ENCODE results near the gene ANGPTL2. TPM values are rescaled to one million over a fixed set of nuclear protein-coding genes. Genes with fewer than 3 reads are reported as not detected.
"Not testable (repeated sequence)": the region's sequence is repeated elsewhere in the genome, so short reads cannot be mapped to it uniquely, and the experiment has no call there.

Gene ANGPTL2, protein sequence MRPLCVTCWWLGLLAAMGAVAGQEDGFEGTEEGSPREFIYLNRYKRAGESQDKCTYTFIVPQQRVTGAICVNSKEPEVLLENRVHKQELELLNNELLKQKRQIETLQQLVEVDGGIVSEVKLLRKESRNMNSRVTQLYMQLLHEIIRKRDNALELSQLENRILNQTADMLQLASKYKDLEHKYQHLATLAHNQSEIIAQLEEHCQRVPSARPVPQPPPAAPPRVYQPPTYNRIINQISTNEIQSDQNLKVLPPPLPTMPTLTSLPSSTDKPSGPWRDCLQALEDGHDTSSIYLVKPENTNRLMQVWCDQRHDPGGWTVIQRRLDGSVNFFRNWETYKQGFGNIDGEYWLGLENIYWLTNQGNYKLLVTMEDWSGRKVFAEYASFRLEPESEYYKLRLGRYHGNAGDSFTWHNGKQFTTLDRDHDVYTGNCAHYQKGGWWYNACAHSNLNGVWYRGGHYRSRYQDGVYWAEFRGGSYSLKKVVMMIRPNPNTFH
- 2.1 TPM for total RNA-seq

DNA sequence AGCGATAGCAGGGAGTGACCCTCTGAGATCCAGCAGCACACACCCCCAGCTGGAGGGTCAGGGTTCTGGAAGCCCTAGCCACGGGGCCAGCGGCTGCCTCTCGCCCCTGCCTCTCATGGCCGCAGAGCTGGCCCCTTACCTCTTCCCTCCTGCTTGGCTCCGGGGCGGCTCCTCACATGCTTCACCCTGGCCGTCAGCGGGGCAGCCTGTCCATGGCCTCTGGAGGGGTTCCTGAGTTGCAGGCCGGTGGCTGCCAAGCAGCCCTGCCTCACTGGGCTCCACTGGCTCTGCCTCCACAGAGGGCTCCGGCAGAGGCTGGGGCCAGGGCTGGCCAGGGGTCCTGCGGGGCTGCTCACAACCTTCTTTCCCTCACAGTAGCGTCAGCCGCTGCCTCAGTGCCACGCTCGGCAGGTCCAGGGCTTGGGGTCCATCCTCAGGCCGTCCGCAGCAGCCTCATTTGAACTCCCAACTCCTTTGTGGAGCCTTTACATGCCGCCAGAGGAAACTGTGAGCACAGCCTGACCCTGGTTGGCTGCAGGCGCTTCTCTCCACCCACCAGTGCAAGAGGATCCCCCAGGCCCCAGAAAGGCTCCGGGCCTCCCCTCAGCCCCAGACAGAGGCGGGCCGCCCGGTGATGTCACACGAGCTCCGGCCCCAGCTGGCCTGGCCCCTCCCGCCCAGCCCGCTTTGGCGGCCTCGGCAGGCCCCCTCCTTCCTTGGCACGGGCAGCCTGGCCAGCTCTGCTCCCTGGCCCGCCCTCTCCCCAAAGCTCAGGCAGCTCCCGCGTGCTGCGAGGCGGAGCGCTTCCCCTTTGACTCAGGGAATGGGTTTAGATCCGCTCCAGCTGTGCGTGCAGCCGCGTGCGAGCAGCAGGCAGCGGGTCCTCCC lies at the start of gene ANGPTL2:
Gene ANGPTL2, minus strand, starts transcription at position 460 of the 888 bp plus-strand sequence. CDS start 13,904 bp downstream, outside the sequence.
- peak; percentile 84 for ATAC-seq

DNA sequence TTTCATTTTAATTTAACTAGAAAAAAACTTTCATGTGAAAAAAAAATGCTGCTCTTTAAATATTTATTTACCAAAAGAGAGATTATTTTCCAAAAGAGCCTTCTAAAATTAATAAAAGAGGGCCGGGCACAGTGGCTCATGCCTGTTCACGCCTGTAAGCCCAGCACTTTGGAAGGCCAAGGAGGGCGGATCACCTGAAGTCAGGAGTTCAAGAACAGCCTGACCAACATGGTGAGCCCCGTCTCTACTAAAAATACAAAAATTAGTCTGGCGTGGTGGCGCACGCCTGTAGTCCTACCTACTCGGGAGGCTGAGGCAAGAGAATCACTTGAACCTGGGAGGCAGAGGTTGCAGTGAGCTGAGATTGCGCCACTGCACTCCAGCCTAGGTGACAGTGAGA lies 48.9 kb upstream of the ANGPTL2 start:
- ATAC-seq = not testable (repeated sequence)

DNA sequence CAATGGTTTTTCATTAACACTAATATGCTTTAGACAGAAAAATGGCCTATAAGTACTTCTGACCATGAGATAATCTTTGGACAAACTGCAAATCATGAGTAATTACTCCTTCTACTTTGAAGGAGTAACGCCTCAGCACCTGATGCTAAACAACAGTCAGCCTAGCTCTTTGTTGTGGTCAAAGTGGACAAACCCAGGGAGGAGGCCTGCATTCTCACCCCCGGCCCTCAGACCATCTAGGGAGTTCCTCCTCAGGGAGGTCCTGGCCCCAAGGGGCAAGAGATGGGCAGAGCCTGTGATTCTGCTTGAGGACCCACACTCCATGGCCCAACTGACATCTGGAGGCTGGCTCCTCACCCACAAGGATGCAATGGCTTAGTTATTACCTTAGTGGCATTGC lies 48.2 kb upstream of the ANGPTL2 start:
- no peak for ATAC-seq

DNA sequence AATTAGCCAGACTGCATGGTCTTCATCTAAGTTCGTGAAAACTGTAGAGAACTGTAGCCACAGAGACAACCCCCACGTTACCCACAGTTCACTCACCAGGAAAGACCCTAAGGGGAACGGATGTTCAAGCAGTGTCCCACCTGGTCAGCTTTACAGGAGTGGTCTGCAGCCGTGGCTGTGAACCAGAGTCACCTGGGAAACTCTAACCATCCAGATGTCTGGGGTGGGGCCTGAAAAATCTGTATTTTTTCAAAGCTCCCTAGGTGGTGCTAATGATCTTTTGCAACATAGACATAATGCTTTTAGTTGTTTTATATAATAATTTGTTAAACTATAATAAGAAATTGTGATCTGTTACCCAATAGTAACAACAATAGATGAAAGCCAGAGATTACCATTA lies 47.7 kb upstream of the ANGPTL2 start:
- ATAC-seq = no peak

DNA sequence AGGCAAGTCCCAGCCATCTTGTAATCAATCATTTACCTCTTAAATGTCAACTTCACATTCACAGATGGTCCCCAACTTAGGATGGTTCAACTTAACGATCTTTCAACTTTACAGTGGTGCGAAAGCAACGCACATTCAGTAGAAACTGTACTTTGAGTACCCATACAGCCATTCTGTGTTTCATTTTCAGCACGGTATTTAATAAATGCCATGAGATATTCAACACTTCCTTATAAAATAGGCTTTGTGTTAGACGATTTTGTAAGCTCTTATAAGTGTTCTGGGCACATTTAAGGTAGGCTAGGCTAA lies 47.1 kb upstream of the ANGPTL2 start:
- no peak for ATAC-seq

DNA sequence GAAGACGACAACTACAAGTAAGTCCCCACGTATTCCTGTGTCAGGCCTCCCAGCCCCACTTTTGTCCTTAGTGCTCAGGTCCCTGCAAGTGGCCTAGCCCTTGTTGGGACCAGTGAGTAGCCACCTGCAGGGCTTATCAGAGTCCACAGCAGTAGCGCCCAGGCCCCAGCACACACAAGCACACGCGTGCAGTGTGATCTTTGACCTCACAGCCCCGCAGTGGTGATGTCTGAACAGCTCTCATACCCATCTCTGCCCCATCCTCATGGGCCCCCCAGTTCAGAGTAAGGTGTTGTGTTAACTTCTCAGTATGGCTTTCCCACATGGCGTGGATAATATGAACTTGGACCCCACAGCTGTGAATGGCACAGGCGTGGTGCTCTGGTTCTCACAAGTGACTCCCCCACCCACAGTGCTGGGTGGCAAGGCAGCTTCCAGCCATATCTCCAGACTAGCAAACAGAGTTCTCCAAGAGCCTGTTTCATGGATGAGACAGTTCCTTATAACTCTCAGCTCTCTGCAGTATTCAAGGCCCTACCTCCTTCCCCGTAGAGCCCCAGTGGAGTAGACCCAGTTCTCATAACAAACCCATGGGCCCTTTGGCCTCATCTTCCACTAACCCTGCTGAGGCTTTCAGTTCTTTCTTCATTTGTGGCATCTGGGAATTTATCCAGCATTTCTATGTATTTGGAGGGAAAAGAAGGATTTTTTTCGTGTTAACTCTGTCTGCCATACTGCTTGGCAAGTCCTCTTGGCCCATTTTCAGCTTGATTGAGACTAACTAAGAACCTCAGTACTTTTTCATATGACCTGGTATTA lies 46.5 kb upstream of the ANGPTL2 start:
- ATAC-seq = no peak

DNA sequence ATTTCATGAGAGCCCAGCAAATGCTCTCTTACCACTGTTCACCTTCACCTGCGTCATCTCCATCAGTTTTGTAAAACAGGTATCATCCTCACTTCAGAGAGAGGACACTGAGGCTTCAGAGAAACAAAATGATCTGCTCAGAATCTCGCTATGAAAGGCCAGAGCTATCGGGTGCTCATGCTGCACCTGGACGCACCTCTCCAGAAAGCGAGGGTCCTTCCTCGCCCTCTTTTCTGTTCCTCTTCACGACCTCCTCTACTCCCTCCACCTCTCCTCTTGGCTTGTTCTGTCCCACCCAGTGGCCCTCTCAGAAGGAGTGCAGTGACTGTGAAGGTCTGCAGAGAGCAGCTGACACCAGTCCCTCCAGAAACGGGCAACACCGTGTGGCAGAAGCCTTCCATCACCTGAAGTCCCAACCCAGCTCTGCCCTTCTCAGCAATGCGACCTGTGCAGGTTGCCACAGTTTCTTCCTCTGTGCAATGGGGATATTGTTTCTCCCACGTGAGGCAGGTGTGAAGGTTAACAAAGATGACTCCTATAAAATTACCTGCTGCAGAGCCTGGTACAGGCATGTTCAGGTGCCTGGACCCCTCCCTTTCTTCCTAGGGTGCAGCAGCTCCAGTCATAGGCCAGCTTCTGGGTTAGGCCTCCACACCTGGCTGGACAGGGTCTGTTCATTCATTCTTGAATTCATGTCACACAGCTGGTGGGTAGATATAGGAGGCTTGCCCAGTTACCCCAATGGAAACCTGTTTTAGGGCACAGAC lies 45.3 kb upstream of the ANGPTL2 start:
- ATAC-seq = peak; percentile 67

DNA sequence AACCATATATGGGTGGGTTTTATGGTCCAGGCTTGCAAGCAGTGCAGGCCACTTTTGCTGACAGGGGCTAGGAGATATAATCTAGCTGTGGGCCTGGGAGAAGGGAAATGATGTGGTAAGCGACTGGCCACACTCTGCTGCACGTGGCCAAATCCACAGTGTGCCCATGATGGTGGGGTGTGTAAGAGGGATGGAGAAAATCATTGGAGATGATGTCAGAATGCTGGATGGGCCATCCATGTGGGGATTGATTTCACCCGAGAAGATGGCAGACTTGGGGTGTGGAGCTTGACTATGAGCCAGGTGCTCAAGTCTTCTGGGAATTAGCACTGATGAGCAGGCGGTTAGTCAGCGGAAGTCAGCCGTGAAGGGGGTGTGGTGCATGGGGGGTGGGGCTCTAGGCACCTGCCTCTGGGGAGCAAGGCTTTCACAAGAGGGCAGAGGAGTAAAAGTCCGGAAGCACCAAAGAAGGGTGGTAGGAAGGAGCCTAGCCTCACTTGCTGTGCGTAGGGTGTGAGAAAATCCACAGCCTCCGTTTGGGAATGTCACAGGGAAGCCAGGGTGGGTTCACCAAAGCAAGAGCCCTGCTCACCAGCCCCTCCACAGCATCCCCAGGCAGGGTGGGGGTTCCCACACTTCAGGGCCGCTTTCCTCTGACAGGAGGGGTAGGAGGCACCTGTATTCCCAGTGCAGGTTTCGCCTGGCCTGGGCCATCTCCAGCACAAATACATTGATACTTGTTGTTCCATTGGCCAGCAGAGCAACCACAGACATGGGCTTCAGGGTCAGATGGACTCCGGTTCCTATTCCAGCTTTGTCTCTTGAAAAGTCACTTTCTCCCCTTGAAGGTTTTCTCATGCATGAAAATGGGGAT lies 44.5 kb upstream of the ANGPTL2 start:
- ATAC-seq = peak; percentile 96

DNA sequence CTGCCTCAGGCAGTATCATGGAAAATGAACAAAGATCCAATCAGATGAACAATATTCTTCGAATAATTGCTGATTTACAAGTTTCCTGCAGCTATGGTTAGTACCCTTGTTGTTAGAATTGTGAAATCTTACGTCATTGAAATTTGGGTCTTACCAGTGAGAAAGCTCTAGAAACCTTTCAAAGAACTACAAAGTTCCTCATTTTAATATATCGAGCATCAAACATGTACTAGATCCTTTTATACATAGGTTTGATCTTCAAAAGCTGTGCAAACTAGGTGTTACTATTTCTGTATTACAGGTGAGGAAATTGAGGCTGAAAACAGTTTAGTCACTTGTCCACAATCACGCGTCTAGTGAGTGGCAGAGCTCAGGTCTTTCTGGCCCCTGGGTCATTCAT lies 43.7 kb upstream of the ANGPTL2 start:
- ATAC-seq = no peak

DNA sequence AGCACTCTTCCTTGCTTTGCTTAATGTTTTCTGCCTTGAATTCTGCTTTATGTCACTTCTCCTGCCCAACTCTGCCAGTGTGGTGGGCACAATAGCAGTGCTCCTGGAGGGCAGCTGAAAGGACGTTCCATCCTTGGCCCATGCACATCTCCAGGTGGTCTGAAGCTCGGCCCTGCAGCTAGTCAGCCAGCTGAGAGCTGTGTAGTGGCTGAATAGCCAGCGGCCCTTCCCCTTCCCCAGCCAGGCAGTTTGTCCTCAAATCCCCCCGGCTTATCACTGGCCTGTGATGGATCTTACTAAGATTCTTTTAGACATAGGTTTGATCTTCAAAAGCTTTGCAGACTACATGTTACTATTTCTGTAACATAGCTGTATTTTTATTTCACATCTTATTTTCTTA lies 42.7 kb upstream of the ANGPTL2 start:
- ATAC-seq = no peak

DNA sequence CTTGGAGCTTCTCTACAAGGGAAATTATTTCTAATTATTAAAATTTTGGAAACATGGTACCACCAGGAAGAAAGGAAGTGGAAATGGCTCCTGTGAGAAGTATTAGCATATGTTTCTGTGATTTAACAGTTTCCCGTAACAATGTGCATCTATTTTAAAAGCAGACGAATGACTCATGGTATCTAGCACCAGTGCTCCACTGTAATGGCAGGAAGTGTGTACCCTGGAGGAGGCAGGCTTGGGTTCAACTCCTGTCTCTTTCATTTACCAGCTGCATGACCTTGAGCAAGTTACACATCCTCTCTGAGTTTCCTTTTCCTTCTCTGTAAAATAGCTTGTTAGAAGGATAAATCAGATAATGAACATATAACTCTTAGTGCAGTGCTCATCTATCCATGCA lies 41.0 kb upstream of the ANGPTL2 start:
- ATAC-seq = peak; percentile 11

DNA sequence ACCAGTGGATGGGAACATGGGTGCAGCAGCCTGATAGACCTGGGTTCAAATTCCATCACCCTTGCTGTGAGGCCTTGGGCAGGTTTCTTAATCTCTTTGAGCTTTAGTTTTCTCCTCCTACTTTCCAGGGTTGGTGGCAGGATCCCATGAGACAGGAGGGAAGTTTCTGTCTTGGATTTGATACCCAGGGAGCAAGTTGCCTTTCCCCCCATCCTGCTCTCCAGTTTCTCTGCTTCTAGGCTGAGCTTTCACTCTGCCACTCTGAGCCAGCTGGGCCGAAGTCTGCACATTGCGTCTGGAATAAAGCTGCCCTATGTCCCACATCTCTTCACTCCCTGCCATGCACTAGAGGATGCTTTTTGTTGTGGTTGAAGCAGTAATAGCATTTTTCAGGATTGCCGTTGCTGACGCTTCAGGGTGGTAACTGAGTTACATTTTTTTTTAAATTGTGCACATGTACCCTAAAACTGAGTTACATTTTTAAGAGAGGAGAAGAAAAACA lies 40.5 kb upstream of the ANGPTL2 start:
- no peak for ATAC-seq

DNA sequence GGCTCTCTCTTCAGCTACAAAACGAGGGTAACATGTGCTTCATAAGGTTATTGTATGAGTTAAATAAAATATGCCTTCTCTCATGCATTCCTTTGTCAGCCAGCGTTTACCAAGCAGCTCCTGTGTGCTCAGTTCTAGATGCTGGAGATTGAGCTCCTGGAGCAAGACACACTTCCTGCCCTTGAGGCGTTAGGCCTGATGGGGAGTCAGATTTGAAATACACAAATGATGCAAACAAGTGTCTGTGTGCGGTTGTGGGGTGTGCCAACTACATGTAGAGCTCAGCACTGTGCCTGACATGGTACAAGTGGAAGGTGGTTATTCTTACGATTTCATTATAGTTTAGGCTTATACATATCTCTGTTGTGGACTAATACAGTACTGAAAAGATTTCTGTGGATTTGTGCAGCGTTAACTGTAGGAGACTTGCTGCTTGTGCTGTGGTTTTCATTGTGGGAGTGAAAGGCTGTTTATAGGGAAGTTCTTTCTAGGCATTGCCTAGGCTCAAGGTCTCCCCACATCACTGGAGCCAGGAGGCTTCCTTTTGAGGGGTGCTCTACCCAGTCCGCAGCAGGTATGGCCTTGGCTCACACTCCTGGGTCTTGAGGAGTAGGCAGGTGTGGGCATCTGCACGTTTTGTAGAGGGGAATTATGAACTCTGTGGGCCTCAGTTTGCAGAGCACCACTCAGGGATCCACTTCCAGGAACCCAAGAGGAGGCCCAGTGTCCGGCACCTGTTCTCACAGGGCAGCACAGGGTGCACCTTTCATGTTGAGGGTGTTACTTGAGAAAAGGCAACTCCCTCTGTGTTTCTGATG lies 39.8 kb upstream of the ANGPTL2 start:
- no peak for ATAC-seq

DNA sequence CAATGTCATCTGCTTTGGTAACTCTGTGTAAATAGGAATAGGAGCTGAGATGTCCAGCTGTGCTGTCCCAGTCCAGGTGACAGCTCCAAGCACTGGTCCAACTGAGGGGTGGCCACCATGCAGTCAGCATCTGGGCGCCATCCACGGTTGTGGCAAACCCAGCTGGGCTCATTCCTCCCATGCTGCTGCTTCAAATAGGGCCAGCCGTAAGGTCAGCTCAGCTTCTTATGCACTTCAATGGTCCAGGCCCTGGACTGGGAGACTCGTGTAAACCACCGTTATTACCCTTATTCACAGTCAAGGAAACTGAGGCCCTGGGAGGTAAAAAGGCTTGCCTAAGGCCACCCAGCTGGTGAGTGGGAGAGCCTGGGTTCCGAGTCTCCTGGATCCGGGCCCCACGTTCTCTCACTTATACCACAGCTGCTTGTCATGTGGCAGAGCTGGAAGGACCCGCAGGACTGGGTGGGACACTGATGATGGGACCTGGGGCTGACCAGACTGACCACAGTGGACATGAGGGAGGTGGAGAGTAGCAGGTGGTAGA lies 38.7 kb upstream of the ANGPTL2 start:
- ATAC-seq = no peak

DNA sequence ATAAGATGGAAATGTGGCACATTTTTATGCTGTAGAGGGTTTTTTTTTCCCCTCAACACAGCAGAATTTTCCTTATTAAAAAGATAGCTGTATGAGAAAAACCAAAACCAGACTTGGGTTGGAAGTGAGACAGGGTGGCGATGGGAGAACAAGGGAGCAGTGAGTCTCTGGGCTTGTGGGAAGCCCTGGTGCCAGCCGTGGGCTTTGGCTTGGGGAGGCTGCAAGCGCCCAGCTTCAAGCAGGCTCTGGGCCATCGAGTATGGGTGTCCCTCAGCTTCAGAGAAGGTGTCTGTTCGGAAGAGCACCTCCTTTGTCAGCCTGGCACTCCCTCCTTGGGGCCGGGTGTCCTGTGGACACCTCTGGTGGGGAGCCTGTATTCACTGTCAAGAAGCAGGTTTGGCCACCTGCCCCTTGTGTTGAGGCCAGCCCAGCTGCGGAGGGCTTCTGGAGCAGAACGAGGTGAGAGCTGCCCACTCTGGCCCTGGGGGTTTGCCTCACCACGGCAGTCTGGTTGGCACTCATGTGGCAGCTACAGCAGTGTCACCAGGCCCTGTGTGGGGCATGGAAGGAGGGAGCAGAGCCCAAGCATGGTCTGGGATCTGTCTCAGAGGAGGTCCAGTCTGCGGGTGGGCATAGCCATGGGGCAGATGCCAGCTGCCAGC lies 37.6 kb upstream of the ANGPTL2 start:
- no peak for ATAC-seq

DNA sequence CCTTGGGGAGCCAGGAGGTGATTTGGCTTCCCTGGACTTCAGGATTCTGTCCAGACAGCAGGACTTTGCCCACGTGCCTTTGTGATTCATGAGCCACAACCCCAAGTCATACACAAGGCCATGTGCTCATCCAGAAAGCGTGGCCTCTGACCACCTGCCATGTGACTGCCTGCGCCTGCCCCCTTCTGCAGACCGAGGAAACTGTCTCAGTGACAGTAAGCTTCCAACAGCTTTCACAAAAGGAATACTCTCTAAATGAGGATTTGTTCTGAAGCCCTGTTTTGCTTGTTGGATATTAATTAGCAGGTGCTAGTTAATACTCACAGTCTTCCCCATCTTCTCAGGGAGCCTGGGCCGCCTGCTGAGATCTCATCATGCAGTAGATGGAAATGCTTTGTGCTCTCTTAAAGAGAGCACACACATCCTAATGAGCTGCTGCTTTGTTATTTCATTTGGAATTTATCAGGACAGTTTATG lies 36.9 kb upstream of the ANGPTL2 start:
- no peak for ATAC-seq

DNA sequence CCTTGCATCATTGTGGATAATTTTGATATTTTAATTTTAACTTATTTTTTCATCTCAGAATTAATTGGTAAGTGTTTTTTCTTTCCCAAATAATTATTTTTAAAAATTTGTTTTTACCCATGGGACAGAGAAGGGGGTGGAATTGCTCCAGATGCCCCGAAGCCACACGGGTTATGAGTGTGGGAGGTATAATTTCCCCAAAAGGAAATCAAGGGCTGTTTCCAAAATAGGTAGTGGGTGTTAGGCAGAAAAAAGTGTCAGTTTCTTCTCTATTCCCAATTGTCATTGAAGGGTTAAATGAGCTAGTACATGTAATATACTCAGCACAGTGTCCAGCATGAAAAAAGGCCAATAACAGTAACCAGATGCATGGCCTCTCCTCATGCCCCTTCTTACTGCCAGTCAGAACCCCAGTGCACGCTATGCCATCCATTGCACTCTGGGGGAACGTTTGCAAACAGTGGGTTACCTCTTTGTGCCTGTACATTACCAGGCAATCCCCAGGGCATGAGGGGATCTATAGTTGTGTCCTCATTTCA lies 36.4 kb upstream of the ANGPTL2 start:
- ATAC-seq = no peak

DNA sequence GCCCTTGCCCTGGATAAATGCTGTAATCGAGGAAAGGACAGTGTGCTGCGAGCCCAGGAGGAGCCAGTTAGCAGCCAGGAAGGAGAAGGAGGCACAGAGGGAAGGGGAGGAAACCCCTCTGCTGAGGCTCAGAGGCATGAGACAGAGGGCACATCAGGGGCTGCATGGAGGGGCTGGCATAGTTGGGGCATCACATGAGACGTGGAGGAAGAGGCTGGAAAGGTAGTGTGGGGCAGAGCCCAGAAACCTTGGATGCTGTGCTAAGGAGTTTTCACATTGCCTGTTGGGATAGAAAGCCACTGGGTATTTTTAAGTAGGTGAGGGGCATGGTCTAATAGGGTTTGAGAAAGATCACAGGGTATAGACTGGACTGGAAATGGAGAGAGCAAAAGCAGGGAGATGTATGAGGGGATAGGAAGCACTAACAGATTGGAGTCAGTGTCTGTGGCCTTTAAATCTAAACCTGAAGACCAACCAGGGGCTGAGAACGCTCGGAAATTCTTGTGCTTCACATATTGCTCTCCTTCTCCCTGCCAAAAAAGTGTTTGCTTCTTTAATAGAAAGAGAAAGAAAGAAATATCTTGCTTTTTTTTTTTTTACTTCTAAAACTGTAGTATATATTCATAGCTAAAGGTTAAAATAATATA lies 33.0 kb upstream of the ANGPTL2 start:
- ATAC-seq = no peak

Measured in esophagus mucosa (tissue), 1 donor.